Measurements from ENCODE around the gene WDR26.

The WDR26 gene

GRCh38 chr1:224393294-224393693 is 41.3 kb downstream of the WDR26 start:
- Histone ChIP-seq H3K36me3 (peaks cover 97 to 100% (median 99%) of the 10 kb centered on the region in 11 experiments), H3K9ac (no peak overlapping the region), H4K20me1 (peaks cover 0 to 100% (median 8%) of the 10 kb centered on the region in 11 experiments; a peak in 12 of 22 replicates), H3K4me2 (no peak overlapping the region), H3K9me3 (replicated peaks in 1 of 11) (no peaks in the 10 kb centered on the region), H3K4me3 (no peak overlapping the region), H3K4me1 (peaks cover 0 to 11% (median 4%) of the 10 kb centered on the region in 10 experiments; a peak in 7 of 20 replicates), H3K27me3 (no peaks in the 10 kb centered on the region), H3K27ac (no peak overlapping the region)
- TF ChIP-seq Cebpa-rat (IDR thresholded peaks at IDR 0.05) = no peak

GRCh38 chr1:224392411-224393249 is 42.0 kb downstream of the WDR26 start:
- TF ChIP-seq Cebpa-rat (IDR thresholded peaks at IDR 0.05) = no peak
- Histone ChIP-seq H3K9me3 (replicated peaks in 1 of 11) (no peaks in the 10 kb centered on the region), H3K27ac (no peak overlapping the region), H3K4me3 (no peak overlapping the region), H3K27me3 (no peaks in the 10 kb centered on the region), H3K4me2 (no peak overlapping the region), H4K20me1 (peaks cover 0 to 100% (median 8%) of the 10 kb centered on the region in 11 experiments; a peak in 12 of 22 replicates), H3K4me1 (peaks cover 0 to 11% (median 4%) of the 10 kb centered on the region in 10 experiments; a peak in 7 of 20 replicates), H3K36me3 (peaks cover 97 to 100% (median 99%) of the 10 kb centered on the region in 11 experiments), H3K9ac (no peak overlapping the region)

- H3K9me3 ChIP-seq (replicated peaks in 1 of 11) = no peaks in the 10 kb centered on the region
- no peak overlapping the region for H3K27ac ChIP-seq
- peak overlapping the region in 1 of 11 experiments; percentile 11; a peak in 2 of 22 replicates for H3K4me2 ChIP-seq
- peaks cover 0 to 100% (median 8%) of the 10 kb centered on the region in 11 experiments; a peak in 10 of 22 replicates for H4K20me1 ChIP-seq
- no peak overlapping the region for H3K4me3 ChIP-seq
- TF ChIP-seq Cebpa-rat (IDR thresholded peaks at IDR 0.05) = no peak
- H3K36me3 ChIP-seq = peaks cover 89 to 100% (median 95%) of the 10 kb centered on the region in 11 experiments
- peaks cover 0 to 21% (median 7%) of the 10 kb centered on the region in 10 experiments; a peak in 11 of 20 replicates for H3K4me1 ChIP-seq
- no peak overlapping the region for H3K9ac ChIP-seq
- no peaks in the 10 kb centered on the region for H3K27me3 ChIP-seq
These were observed 44.1 kb downstream of the WDR26 start for GRCh38 chr1:224390517-224390916.

GRCh38 chr1:224387943-224388342 is 46.7 kb downstream of the WDR26 start:
- H3K27ac ChIP-seq = no peak overlapping the region
- H4K20me1 ChIP-seq = peaks cover 0 to 100% (median 4%) of the 10 kb centered on the region in 11 experiments; a peak in 8 of 22 replicates
- no peaks in the 10 kb centered on the region for H3K27me3 ChIP-seq
- peaks cover 0 to 45% (median 17%) of the 10 kb centered on the region in 10 experiments; a peak in 13 of 20 replicates for H3K4me1 ChIP-seq
- H3K9me3 ChIP-seq (replicated peaks in 1 of 11) = no peaks in the 10 kb centered on the region
- no peak for TF ChIP-seq Cebpa-rat (IDR thresholded peaks at IDR 0.05)
- H3K4me3 ChIP-seq = no peak overlapping the region
- peaks cover 63 to 89% (median 76%) of the 10 kb centered on the region in 11 experiments for H3K36me3 ChIP-seq
- no peak overlapping the region for H3K4me2 ChIP-seq
- no peak overlapping the region for H3K9ac ChIP-seq

- no peaks in the 10 kb centered on the region for H3K9me3 ChIP-seq (replicated peaks in 1 of 11)
- H3K4me3 ChIP-seq = no peak overlapping the region
- H4K20me1 ChIP-seq = peaks cover 0 to 100% (median 4%) of the 10 kb centered on the region in 11 experiments; a peak in 8 of 22 replicates
- no peak for TF ChIP-seq Cebpa-rat (IDR thresholded peaks at IDR 0.05)
- H3K4me2 ChIP-seq = no peak overlapping the region
- peaks cover 58 to 85% (median 72%) of the 10 kb centered on the region in 11 experiments for H3K36me3 ChIP-seq
- H3K9ac ChIP-seq = peak overlapping the region in 1 of 11 experiments; percentile 43; a peak in 1 of 22 replicates
- peaks cover 0 to 50% (median 18%) of the 10 kb centered on the region in 10 experiments; a peak in 13 of 20 replicates for H3K4me1 ChIP-seq
- no peak overlapping the region for H3K27ac ChIP-seq
- H3K27me3 ChIP-seq = no peaks in the 10 kb centered on the region
These were observed 47.2 kb downstream of the WDR26 start for GRCh38 chr1:224387302-224387912.

GRCh38 chr1:224383218-224383617 is 51.4 kb downstream of the WDR26 start:
- Histone ChIP-seq H3K9ac (no peak overlapping the region), H3K27ac (no peak overlapping the region; a peak in 1 of 22 replicates), H3K9me3 (replicated peaks in 1 of 11) (no peaks in the 10 kb centered on the region), H3K4me2 (peak overlapping the region in 4 of 11 experiments; percentile 5 to 80 (median 27); a peak in 6 of 22 replicates), H3K27me3 (peaks cover 0 to 6% (median 0%) of the 10 kb centered on the region in 11 experiments; a peak in 3 of 22 replicates), H4K20me1 (peaks cover 0 to 95% (median 9%) of the 10 kb centered on the region in 11 experiments; a peak in 10 of 22 replicates), H3K4me3 (no peak overlapping the region), H3K36me3 (peaks cover 20 to 49% (median 35%) of the 10 kb centered on the region in 11 experiments; a peak in 21 of 22 replicates), H3K4me1 (peaks cover 24 to 91% (median 43%) of the 10 kb centered on the region in 10 experiments)
- TF ChIP-seq Cebpa-rat (IDR thresholded peaks at IDR 0.05) = no peak

GRCh38 chr1:224381880-224382548 is 52.6 kb downstream of the WDR26 start:
- Histone ChIP-seq H3K27ac (no peak overlapping the region), H3K9ac (no peak overlapping the region), H3K9me3 (replicated peaks in 1 of 11) (no peaks in the 10 kb centered on the region), H3K4me2 (peak overlapping the region in 4 of 11 experiments; percentile 19 to 93 (median 56); a peak in 4 of 22 replicates), H3K36me3 (peaks cover 18 to 48% (median 35%) of the 10 kb centered on the region in 11 experiments), H3K4me1 (peaks cover 24 to 98% (median 55%) of the 10 kb centered on the region in 10 experiments), H3K27me3 (peaks cover 0 to 6% (median 0%) of the 10 kb centered on the region in 11 experiments; a peak in 3 of 22 replicates), H3K4me3 (no peak overlapping the region), H4K20me1 (peaks cover 0 to 93% (median 12%) of the 10 kb centered on the region in 11 experiments; a peak in 13 of 22 replicates)
- TF ChIP-seq Cebpa-rat (IDR thresholded peaks at IDR 0.05) = no peak

GRCh38 chr1:224380003-224380402 is 54.6 kb downstream of the WDR26 start:
- H3K4me2 ChIP-seq = peak overlapping the region; percentile 66 to 95 (median 84)
- H3K27ac ChIP-seq = peak overlapping the region in 10 of 11 experiments; percentile 57 to 77 (median 70); a peak in 20 of 22 replicates
- H3K4me1 ChIP-seq = peaks cover 24 to 90% (median 59%) of the 10 kb centered on the region in 10 experiments
- peaks cover 32 to 52% (median 43%) of the 10 kb centered on the region in 11 experiments for H3K36me3 ChIP-seq
- H3K9ac ChIP-seq = peak overlapping the region in 9 of 11 experiments; percentile 3 to 57 (median 34); a peak in 15 of 22 replicates
- no peaks in the 10 kb centered on the region for H3K9me3 ChIP-seq (replicated peaks in 1 of 11)
- H4K20me1 ChIP-seq = peaks cover 3 to 93% (median 14%) of the 10 kb centered on the region in 11 experiments; a peak in 14 of 22 replicates
- TF ChIP-seq Cebpa-rat (IDR thresholded peaks at IDR 0.05) = peak; percentile 39 to 88 (median 78); a peak in 17 of 22 replicates
- H3K27me3 ChIP-seq = peaks cover 0 to 6% (median 0%) of the 10 kb centered on the region in 11 experiments; a peak in 3 of 22 replicates
- peak overlapping the region in 7 of 10 experiments; percentile 23 to 52 (median 38); a peak in 11 of 20 replicates for H3K4me3 ChIP-seq

All from BLaER1 treated with 17β-estradiol and CSF1 and Interleukin-3, amounts not matched to agents 10 nM and 100 nM (cell line).